HG02642 (cell line): ENCODE measurements around the gene MX2.

Source experiments
- ATAC-seq: cut with Tn5 transposase; IDR thresholded peaks from one replicate; pipeline ENCODE4 v1.9.1; 2021; ENCODE audit warnings: mild to moderate bottlenecking; ENCODE audit not compliant: unreplicated experiment, poor library complexity

Gene MX2

GRCh38 chr21:41363370-41364270, 1.8 kb downstream of the MX2 start:
- no peak for ATAC-seq

DNA sequence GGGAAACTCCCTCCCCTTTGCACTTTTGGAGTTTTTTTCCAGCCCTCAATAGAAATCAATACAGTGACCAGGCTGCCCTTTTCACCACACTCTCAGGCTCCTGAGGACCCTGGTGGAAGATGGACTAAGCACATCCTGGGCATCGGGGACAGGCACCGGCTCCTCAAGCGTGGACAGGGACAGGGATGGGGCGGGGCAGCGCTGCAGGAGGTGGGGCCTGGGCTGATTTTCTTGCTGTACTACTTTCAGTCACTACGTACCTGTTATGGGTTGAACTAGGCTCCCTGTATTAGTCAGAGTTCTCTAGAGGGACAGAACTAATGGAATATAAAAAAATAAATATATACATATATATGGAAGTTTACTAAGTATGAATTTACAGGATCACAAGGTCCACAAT, 2.5 kb downstream of the MX2 start:
- ATAC-seq: no peak

DNA sequence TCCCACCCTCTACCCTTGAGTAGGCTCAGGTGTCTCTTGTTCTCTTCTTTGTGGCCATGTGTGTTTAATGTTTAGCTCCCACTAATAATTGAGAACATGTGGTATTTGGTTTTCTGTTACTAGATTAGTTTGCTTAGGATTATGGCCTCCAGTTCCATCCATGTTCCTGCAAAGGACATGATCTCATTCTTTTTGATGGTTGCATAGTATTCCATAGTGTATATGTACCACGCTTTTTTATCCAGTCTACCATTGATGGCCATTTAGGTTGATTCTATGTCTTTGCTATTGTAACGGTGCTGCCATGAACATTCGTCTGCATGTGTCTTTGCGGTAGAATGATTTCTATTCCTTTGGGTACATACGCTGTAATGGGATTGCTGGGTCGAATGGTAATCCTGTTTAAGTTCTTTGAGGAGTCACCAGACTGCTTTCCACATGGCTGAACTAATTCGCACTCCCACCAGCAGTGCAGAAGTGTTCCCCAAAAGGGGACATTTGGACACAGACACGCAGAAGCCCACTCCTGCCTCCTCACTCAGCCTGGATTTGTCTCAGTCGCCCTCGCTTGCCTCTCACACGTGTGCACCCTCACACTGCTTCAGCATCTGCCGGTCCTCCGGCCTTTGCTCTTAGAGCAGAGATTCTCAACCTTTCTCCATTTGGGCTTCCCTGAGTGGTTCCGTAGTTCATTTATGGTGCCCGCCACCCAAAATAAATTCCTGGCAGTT, 3.7 kb downstream of the MX2 start:
- ATAC-seq: no peak

GRCh38 chr21:41366522-41367151, 4.8 kb downstream of the MX2 start:
- ATAC-seq: no peak

GRCh38 chr21:41367301-41367944, 5.6 kb downstream of the MX2 start:
- ATAC-seq: no peak

DNA sequence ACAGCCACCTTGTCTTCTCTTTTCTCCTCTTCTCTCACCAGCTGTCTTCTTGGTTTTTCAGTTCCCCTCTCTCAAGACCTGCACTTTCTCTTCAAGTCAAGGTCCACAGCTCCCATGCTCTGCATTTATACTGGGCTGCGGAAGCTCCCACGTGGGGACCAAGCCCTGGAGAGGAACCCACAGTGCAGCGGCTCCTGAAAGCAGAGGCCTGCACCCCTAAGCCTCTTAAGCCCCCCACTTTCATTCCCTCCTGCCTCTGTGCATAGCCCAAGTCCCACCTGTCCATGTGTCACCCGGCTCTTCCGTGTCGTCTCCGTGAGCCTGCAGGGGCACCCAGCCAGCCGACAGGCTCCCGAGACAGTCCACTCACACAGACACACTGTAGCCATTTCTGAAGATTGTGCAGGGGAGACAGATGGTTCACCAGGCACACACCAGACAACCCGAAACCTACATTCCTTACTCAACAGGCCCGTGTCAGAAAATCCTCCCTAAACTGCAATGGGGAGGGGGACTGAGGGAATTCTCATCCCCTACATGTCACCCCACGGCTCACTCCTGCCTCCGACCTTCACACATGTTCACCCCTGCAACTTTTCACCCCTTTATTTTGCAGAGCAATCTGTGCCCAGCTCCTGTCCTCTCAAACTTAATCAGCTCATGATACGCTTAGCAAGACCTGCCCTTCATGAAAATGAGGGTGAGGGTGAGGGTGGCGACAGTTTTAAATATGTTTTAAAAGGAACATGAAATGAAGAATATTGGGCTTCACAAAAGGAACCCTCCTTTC, 6.3 kb downstream of the MX2 start:
- ATAC-seq: peak; percentile 72

- no peak for ATAC-seq
These were observed 6.9 kb downstream of the MX2 start for GRCh38 chr21:41368735-41369104.

DNA sequence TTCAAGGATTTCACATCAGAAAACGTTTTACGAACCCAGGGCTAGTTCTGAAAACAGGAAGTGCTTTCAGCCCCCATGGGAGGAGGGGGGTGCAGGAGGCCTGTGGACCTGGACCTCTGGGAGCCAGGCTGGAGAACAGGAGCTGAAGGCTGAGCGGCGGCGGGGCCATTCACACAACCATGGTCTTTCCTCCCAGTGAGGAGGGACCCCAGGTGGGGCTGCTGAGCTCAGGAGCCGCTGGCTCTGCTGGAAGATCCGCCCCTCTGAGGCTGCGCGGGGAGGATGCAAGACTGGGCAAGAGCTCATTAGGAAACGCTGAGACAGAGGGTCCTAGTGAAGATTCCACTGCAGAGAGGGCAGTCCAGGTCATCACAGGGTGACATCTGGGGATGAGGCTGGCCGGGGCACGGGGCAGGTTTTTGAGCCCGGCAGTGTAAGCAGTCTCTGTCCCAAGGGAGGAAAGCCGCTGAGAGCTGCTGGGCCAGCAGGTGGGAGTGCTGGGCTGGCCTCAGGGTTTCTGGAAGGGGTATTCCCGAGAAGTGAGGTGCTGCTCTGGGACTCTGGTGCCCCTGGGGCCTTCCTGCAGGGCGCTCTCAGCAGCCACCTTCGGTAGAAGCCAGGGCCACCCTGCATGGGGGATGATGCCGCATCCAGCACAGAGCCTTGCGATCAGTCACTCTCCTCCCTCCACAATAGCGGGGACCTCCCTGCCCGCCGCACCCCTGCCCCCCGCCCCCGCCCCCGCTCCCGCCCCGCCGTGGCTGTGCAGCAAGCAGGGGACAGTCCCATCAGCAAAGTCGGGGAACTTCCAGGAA, 7.5 kb downstream of the MX2 start:
- peak; percentile 51 for ATAC-seq

GRCh38 chr21:41369920-41370839, 8.4 kb downstream of the MX2 start:
- ATAC-seq: no peak

GRCh38 chr21:41370840-41371684, 9.2 kb downstream of the MX2 start:
- ATAC-seq: no peak

- no peak for ATAC-seq
These were observed 9.8 kb downstream of the MX2 start for GRCh38 chr21:41371685-41372030.

- no peak for ATAC-seq
These were observed 11.4 kb downstream of the MX2 start for GRCh38 chr21:41373253-41373652.

DNA sequence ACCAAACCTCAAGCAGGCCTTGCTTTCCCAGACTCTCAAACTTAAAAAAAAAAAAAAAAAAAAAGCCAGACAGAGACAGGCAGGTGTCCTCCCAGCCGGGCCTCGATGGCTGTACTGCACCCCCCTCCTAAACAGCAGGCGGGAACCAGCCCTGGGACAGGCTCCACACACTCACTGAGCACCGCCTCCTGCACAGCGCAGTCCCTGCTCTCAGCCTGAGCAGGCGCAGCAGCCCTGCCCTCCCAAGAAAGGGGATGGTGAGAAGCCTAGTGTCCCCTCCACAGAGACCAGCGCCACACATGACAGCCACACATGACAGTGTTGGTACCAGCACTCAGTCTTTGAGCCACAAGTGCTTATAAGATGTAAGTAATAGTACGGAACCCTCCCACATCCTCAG, 11.9 kb downstream of the MX2 start:
- no peak for ATAC-seq

DNA sequence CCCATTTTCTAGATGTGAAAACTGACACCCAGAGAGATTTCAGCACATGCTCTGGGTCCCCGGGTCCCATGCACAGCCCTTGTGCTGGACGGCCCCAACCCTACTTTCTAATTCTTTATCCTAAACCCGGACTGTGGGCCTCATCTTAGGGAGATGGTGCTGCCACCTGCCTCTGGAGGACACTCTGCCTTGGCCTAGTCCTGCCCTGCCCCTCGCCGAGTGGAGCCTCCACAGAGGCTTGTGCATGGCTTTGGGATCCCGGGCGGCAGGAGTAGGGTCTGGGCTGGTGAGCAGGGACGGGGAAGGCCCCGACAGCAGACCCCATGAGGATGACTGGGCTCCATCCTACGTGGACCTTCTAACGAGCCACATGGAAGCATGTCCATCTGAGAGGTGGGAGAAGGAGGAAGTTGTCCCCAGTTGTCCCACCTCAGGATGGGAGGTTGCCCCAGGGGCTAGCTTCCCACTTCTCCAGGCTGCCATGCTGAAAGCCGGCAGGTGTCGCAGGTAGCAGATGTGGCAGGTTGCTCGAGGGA, 12.4 kb downstream of the MX2 start:
- no peak for ATAC-seq

- no peak for ATAC-seq
These were observed 13.2 kb downstream of the MX2 start for GRCh38 chr21:41374867-41375533.

- ATAC-seq: no peak
These were observed 14.0 kb downstream of the MX2 start for GRCh38 chr21:41375875-41376274.

- ATAC-seq: no peak
These were observed 15.9 kb downstream of the MX2 start for GRCh38 chr21:41377715-41378114.
